GM18508 (cell line): Measurements from ENCODE around the gene SEMG2.

Experiments used
- ATAC-seq: cut with Tn5 transposase; IDR thresholded peaks from one replicate; pipeline ENCODE4 v1.9.1; 2021; ENCODE audit warnings: moderate number of reproducible peaks; ENCODE audit not compliant: insufficient read depth, unreplicated experiment

Gene SEMG2

GRCh38 chr20:45221076-45221475 is at the start of gene SEMG2:
Gene SEMG2, plus strand, starts transcription at chr20:45221373. Its CDS starts 17 bp downstream, at chr20:45221390.
- no peak for ATAC-seq

GRCh38 chr20:45173522-45173921 is 47.7 kb upstream of the SEMG2 start:
- no peak for ATAC-seq

GRCh38 chr20:45174434-45175364 is 46.5 kb upstream of the SEMG2 start, which contains the start of gene PI3:
Gene PI3, plus strand, starts transcription at chr20:45174902. Its CDS starts 21 bp downstream, at chr20:45174923.
- no peak for ATAC-seq

- ATAC-seq, result no peak
These were observed 44.5 kb upstream of the SEMG2 start for GRCh38 chr20:45176526-45177267.

GRCh38 chr20:45179166-45179565 is 42.0 kb upstream of the SEMG2 start:
- no peak for ATAC-seq

GRCh38 chr20:45181639-45182038 is 39.5 kb upstream of the SEMG2 start:
- ATAC-seq, result no peak

GRCh38 chr20:45183084-45183483 is 38.1 kb upstream of the SEMG2 start:
- no peak for ATAC-seq

GRCh38 chr20:45187693-45188092 is 33.5 kb upstream of the SEMG2 start:
- no peak for ATAC-seq

GRCh38 chr20:45189067-45189609 is 32.0 kb upstream of the SEMG2 start:
- ATAC-seq, result no peak

- ATAC-seq, result no peak
These were observed 31.3 kb upstream of the SEMG2 start for GRCh38 chr20:45189861-45190260.

GRCh38 chr20:45191926-45192325 is 29.2 kb upstream of the SEMG2 start:
- ATAC-seq, result no peak

GRCh38 chr20:45193331-45193730 is 27.8 kb upstream of the SEMG2 start:
- no peak for ATAC-seq

GRCh38 chr20:45206725-45207124 is 14.4 kb upstream of the SEMG2 start, which contains the start of gene SEMG1:
Gene SEMG1, plus strand, starts transcription at chr20:45207033. Its CDS starts 21 bp downstream, at chr20:45207054.
- no peak for ATAC-seq

GRCh38 chr20:45209924-45210323 is 11.2 kb upstream of the SEMG2 start:
- no peak for ATAC-seq

- ATAC-seq, result no peak
These were observed 9.4 kb upstream of the SEMG2 start for GRCh38 chr20:45211569-45212474.

- no peak for ATAC-seq
These were observed 8.3 kb upstream of the SEMG2 start for GRCh38 chr20:45212836-45213235.

- no peak for ATAC-seq
These were observed 3.0 kb upstream of the SEMG2 start for GRCh38 chr20:45218124-45218523.

- ATAC-seq, result no peak
These were observed 2.5 kb upstream of the SEMG2 start for GRCh38 chr20:45218636-45219035.

- no peak for ATAC-seq
These were observed 2.0 kb downstream of the SEMG2 start for GRCh38 chr20:45223136-45223535.

GRCh38 chr20:45226287-45226686 is 5.1 kb downstream of the SEMG2 start:
- ATAC-seq, result no peak
